HEK293T (cell line): ENCODE measurements around the gene SCARB1.

ENCODE experiments used
- ARNT ChIP-seq: fragments of 450-650 bp; IDR thresholded peaks from 2 replicates; pipeline ENCODE4 v1.6.1; 2017; ENCODE audit warnings: mild to moderate bottlenecking
- FOXA1 ChIP-seq: fragments of 450-650 bp; IDR thresholded peaks from 2 replicates; pipeline ENCODE4 v1.6.1; 2016; ENCODE audit warnings: mild to moderate bottlenecking
- TF ChIP-seq, protein P1 (sequence below): fragments of 450-650 bp; IDR thresholded peaks from 2 replicates; pipeline ENCODE4 v1.6.1; 2016

DNA sequence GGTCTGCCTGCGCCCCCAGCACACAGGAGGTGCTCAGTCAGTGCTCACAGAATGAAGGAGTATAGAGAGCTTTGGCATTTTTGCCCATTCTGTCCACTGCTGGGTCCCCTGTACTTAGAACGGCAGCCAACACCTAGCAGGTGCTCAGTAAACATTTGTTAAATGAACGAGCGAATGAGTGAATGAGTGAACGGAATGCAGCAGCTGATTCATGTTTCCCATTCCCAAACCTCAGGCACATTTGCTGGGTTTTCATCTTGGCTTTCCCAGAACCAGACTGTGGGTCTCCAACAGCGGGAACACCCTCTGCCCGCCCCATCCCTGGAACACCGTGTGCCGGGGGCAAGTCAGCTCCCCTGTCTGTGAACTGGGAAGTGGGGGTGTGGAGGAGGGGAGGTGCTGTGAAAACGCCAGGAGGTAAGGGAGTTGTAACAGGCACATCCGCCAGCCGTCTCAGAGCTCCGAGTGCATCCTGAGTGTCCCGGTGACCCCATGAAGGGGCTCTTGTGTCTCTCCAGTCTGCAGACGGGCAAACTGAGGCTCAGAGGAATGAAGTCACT is 47.3 kb downstream of the SCARB1 start:
- TF ChIP-seq, protein P1, sequence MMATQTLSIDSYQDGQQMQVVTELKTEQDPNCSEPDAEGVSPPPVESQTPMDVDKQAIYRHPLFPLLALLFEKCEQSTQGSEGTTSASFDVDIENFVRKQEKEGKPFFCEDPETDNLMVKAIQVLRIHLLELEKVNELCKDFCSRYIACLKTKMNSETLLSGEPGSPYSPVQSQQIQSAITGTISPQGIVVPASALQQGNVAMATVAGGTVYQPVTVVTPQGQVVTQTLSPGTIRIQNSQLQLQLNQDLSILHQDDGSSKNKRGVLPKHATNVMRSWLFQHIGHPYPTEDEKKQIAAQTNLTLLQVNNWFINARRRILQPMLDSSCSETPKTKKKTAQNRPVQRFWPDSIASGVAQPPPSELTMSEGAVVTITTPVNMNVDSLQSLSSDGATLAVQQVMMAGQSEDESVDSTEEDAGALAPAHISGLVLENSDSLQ, result no peak
- TF ChIP-seq ARNT (no peak), FOXA1 (no peak)
